GM19397 (cell line): ENCODE data around the gene ZNF346.

ENCODE experiments used
- ATAC-seq: cut with Tn5 transposase; IDR thresholded peaks from one replicate; pipeline ENCODE4 v1.9.1; 2021; ENCODE audit warnings: mild to moderate bottlenecking, moderate library complexity; ENCODE audit not compliant: unreplicated experiment

Gene ZNF346

DNA sequence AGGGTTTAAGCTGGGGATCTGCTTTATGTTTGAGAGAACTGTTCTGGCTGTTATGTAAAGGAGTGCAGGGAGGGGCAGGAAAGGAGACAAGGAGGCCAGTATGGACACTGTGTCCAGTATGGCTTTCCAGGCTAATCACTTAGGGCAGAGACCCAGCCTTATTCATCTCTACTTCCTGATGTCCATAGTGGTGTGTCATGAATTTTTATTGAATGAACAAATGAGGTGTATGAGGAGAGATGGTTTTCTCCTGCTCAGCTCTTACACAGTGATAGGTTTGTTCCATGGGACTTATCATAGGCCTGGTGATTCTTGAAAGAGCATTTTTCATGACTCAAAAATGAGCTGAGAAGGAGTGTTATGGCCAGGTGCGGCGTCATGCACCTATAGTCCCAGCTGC, 43.7 kb downstream of the ZNF346 start:
- ATAC-seq = no peak

DNA sequence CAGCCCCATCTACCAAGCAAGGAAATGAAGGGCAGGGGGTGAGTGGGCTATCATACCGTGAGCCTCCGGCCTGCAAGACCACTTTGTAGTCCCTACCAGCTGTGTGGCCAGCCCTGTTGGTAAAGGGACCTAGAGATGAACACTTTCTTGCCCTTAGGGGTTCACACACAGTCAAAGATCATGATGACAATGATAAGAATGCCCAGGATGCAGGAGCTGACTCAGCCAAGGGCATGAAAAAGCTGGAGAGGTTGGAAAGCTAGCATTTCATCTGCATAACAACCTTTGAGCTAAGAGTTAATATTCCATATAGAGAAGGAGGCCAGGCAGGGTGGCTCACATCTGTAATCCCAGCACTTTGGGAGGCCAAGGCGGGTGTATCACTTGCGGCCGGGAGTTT, 45.0 kb downstream of the ZNF346 start:
- no peak for ATAC-seq

DNA sequence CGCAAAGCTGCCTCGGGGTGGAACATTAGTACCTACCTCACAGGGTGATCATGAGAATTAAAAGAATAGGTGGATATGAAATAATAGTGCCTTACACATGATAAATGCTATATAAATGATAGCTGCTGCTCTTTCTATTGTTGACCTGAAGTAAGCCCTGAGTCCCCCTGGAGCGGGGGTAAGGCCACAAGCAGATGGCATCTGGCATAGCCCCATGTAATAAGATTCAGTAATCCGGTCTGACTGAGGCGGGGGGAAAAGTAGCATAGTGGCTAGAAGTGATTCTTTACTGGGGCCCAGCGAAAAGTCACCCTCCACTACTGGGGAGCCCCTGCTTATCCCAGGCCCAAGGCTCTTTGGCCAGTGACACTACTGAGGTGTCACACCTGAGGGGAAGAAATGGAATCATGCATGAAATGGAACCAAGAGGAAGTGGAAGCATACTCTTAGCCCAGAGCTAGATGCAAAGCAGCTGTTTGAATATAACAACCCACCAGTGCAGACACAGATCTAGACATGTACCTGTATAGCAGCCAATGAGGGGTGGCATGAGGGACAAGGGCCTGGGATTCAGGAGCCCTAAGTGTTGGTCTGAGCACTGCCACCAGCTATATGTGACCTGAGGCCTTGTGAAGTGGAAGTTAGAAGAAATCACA, 48.2 kb downstream of the ZNF346 start:
- no peak for ATAC-seq

DNA sequence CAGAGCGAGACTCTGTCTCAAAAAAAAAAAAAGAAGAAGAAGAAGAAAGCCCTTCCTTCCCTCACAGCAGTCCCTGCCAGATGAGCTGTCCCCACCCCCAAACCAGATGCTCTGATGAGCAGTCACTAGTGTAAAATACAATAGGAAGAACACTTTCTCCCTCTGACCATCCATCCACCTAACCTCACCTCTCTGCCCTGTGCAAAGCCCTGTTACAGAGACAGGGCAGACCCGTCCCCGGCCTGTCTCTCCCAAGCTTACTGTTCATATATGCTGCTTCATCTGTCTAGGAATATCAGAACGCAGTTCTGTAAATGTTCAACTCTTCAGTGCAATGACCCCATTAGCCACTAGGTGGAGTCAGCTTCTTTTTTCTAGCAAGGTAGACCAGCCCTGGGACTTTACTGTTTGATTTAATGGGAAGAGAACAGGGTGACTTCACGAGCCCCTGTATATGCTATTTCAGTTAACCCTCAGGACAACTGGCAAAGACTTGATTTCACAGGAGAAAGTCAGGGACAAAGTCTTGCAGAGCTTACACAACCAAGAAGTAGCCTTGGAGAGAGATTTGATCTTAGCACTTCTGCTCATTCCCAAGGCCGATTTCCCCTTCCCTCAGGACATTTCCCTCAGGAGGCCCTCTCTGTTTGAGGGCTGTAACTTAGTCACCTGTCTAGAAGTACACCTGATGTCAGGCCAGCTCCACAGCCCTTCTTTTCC, 49.3 kb downstream of the ZNF346 start:
- ATAC-seq = peak; percentile 50

DNA sequence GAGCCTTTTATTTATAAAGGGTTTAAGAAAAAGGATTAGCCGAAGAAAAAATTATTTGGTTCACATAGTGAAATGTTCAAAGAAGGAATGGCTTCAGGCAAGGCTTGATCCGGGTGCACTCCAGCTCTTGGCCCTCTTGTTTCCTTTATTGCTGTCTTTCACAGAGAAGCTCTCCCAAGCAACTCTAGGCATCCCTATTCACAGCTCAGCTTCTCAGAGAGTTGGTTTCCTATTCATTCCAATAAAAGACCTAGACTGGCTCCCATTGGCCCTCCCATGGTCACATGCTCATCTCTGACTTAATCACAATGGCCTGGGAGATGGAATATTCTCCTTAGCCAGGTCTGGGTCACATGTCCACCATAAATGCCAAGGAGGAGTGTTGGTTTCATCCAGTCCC, 54.8 kb downstream of the ZNF346 start:
- ATAC-seq = no peak

DNA sequence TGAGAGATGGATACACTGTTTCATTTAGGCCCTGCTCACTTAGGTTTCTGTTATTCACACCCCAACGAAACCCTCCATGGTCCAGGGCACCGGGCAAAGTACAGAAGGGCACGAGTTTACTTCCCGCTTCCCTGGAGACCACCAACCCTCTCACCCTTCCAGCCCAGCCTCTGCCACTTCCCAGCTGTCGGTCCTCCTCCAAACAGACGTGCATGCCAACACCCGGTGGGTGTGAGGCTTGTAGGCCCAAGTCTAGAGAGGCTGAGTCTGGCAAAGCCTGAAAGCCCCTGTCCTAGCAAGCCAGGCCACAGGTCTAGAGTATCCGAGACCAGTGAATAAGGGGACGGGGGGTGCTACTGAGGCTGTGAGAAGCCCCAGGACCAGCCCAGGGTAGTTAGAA, 57.1 kb downstream of the ZNF346 start:
- ATAC-seq = no peak

DNA sequence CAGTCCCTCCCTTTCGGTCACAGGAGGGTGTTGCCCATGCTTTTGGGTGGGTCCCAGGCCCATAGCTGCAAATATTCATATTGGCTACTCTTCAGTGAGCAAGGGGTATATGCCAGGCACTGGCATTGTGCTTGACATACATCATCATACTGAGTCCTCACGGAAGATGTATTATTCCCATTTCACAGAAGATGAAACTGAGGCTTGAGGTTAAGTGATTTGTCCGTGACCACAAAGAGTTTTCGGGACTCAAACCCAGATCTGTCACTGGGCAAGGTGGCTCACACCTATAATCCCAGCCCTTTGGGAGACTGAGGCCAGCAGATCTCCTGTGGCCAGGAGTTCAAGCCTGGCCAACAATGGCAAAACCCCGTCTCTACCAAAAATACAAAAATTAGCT, 57.8 kb downstream of the ZNF346 start:
- ATAC-seq = no peak

DNA sequence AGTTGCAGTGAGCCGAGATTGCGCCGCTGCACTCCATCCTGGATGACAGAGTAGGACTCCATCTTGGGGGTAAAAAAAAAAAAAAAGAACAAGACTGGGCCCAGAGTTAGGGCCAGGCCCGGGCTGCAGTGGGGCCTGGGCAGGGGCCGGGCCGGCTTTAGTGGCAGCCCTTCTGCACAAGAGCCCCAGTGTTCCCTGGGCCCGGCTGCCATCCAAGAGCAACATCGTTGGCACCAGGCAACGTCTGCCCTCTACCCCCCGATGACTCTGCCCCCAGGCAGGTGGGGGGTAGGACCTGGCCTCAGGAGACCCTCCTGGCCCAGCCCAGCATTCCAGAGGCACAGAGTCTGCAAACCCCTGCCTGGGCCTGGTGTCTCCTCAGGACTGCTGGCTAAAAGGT, 59.4 kb downstream of the ZNF346 start:
- ATAC-seq = no peak

DNA sequence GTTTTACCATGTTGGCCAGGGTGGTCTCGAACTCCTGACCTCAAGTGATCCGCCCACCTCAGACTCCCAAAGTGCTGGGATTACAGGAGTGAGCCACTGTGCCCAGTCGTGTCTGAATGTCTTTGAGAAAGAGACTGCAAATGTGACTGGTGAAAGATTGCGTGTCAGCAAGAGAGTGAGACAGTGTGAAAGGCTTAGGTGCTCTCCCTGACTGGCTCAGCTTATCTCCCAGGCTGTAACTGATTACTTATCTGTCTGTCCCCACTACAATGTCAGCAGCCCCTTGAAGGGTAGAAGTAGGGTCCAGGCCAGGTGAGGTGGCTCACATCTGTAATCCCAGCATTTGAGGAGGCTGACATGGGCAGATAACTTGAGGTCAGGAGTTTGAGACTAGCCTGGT, 60.9 kb downstream of the ZNF346 start:
- ATAC-seq = no peak

DNA sequence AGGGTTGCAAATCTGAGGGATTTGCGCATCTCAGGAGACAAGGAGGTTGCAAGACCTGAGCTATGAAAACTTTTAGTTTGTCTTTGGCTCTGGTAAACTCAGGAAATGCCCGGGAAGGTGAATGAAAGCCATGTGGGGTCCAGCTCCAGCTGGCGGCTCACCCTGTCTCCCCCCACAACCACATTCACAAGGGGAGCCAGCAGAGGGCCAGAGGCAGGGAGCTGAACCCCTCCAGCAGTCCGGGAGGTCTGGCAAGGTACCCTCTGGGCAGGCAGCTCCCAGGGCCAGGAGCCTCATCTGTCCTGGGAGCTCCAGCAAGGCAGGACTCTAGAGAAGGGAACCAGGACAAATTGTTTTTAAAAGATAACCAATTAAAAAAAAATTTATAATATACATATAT, 61.7 kb downstream of the ZNF346 start:
- ATAC-seq = no peak

DNA sequence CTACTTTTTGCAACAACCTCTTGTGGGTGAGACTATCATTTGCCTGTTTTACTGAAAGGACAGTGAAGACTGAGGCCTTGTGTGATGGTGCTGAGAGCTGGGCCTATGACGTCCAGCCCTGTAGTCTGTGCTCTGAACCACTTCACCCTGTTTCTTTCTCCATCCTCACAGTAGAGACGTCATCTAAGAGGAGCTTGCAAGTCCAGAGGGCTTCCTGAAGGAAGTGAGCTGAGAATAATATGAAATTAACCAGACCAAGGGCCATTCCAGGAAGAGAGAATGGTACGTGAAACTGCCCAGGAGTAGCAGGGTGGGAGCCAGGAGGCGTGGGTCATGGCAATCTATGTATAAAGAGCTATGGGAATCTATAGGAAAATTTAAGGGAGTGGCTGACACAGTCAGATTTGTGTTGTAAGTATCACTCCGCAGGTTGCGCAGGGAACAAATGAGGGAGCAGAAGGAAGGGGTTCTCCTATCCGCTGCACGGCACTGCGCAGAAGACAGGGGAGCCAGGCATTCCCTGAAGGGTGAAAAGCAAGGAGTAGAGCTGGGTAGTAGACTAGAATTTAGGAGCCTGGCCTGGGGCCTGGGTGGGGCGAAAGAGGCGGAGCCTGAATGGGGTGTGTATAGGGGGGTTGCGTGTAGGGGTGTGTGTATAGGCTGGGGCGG, 63.6 kb downstream of the ZNF346 start:
- ATAC-seq = no peak

DNA sequence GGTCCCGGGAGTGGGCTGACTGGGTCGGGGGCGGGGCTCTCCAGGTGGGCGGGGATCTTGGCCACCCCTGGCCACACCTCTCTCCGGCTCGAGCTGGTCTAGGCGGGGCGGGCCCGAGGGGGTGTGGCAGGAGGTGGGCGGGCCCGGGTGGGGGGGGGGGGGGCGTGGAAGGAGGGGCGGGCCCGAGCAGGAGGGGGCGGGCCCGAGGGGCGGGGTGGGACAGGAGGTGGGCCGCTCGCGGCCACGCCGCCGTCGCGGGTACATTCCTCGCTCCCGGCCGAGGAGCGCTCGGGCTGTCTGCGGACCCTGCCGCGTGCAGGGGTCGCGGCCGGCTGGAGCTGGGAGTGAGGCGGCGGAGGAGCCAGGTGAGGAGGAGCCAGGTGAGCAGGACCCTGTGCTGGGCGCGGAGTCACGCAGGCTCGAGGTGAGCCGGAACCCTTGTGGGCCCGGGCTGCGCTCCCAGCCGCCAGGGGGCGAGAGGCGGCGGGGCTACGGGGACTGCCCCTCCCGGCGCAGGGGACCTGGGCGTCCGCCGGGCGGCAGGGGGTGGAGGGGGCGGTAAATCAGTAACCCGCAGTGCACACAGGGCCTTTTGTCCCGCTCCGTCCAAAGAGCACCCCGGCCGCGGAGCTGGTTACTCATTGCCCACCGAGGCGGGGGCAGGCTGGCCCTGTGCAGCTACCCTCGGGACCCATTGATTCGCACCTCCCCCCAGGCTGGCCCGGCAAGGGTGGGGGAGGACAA, 64.3 kb downstream of the ZNF346 start, which contains the start of gene FGFR4:
Gene FGFR4, plus strand, starts transcription at position 262 of the 744 bp plus-strand sequence. CDS start 2,688 bp downstream, outside the sequence.
- ATAC-seq = peak; percentile 69

DNA sequence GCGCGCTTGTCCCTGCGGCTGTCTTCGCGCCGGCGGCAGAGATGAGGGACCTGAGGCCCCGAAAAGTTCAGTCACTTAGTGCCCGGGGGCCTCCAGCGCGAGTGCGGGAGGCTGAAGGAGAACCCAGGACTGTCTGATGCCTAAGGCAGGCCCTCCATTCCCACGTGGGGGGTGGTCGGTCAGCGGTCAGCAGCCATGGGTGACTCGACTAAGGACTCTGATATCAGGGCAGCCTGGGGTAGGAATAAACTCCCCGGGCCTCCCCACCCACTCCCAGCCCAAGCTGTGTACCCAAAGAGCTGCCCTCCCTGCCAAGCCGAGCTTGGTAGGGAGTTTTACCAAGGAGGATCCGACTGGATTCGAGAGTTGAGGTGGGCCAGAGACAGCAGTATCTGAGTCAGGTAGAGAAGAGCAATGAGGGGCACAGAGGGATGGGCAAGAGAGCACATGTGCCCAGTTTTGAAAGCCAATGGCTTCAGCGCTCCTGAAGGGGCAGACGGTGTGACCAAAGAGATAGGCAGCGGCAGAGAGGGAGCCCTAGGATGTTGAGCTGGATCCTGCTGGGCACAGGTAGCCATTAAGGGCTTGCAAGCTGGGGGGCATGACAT, 65.0 kb downstream of the ZNF346 start:
- ATAC-seq = no peak

DNA sequence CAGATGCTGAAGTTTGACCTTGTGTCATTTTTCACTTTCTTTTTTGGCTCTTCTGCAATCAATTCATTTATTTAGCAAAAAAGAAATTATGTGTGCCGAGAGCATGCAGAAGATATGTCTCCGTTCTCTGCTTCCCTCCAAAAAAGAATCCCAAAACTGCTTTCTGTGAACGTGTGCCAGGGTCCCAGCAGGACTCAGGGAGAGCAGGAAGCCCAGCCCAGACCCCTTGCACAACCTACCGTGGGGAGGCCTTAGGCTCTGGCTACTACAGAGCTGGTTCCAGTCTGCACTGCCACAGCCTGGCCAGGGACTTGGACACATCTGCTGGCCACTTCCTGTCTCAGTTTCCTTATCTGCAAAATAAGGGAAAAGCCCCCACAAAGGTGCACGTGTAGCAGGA, 66.6 kb downstream of the ZNF346 start:
- no peak for ATAC-seq

DNA sequence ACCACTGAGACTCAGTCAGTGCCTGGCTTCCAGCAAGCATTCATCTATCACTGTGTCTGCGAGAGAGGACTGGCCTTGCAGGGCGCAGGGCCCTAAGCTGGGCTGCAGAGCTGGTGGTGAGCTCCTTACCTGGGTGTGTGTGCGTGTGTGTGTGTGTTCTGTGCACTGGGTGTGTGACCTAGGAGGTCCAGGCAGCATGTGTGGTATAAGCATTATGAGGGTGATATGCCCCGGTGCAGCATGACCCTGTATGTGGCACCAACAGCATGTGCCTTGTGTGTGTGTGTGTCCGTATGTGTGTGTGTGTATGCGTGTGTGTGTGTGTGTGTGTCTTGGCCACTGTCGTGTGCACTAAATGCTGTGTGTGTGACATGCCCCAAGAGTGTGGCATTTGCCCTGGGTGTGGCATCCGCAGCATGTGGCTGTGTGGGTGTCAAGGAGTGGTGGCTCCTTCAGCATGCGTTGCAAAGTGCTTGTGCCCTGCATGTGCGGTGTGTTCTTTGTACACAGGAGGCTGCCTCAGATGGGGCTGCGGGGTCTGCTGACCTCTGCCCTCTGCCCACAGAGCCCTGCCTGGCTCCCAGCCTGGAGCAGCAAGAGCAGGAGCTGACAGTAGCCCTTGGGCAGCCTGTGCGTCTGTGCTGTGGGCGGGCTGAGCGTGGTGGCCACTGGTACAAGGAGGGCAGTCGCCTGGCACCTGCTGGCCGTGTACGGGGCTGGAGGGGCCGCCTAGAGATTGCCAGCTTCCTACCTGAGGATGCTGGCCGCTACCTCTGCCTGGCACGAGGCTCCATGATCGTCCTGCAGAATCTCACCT, 67.5 kb downstream of the ZNF346 start:
- no peak for ATAC-seq

DNA sequence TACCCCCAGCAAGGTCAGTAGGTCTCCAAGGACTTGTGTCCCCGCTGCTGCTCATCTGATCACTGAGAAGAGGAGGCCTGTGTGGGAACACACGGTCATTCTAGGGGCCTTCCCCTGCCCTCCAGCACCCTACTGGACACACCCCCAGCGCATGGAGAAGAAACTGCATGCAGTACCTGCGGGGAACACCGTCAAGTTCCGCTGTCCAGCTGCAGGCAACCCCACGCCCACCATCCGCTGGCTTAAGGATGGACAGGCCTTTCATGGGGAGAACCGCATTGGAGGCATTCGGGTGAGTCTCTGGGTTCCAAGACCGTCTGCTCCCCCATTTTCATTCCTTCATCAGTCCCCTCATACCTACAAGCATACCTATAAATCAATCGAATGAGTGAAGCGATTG, 68.3 kb downstream of the ZNF346 start:
- ATAC-seq = no peak

DNA sequence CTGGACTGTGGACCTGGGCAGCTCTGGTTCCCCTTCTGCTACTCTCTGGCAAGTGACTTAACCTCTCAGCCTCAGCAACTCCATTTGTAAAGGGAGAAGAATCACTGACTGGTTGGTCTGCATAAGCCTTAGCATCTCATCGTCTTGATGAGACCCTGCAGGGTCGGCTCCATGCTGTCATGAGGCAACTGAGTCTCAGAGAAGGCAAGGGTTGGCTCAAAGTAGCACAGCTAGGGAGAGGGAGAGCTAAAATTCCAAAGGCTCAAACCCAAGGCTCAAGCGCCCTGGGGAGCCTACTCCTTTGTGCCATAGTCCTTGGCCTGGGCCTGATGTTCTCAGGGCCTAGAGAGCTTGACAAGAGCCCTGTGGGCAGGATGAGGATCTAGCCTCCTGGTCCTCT, 68.7 kb downstream of the ZNF346 start:
- ATAC-seq = no peak

DNA sequence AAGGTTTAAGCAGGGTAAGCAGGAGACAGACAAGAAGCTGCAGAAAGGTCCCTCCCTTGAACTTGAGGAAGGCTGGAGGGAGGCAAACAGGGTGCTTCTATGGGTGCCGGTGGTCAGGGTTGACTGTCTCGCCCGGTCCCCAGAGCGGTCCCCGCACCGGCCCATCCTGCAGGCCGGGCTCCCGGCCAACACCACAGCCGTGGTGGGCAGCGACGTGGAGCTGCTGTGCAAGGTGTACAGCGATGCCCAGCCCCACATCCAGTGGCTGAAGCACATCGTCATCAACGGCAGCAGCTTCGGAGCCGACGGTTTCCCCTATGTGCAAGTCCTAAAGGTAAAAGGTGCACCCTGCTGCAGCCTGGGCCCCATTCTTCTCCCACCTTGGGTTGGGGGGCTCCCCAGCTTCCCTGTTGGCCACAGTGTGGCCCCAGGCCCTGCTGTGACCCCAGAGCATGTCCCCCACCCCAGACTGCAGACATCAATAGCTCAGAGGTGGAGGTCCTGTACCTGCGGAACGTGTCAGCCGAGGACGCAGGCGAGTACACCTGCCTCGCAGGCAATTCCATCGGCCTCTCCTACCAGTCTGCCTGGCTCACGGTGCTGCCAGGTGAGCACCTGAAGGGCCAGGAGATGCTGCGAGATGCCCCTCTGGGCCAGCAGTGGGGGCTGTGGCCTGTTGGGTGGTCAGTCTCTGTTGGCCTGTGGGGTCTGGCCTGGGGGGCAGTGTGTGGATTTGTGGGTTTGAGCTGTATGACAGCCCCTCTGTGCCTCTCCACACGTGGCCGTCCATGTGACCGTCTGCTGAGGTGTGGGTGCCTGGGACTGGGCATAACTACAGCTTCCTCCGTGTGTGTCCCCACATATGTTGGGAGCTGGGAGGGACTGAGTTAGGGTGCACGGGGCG, 69.9 kb downstream of the ZNF346 start:
- no peak for ATAC-seq

DNA sequence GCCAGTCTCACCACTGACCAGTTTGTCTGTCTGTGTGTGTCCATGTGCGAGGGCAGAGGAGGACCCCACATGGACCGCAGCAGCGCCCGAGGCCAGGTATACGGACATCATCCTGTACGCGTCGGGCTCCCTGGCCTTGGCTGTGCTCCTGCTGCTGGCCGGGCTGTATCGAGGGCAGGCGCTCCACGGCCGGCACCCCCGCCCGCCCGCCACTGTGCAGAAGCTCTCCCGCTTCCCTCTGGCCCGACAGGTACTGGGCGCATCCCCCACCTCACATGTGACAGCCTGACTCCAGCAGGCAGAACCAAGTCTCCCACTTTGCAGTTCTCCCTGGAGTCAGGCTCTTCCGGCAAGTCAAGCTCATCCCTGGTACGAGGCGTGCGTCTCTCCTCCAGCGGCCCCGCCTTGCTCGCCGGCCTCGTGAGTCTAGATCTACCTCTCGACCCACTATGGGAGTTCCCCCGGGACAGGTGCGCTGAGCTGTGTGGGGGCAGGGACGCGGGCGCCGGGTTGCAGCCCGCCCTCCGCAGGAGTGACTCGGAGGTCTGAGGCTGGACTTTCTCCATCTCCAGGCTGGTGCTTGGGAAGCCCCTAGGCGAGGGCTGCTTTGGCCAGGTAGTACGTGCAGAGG, 70.7 kb downstream of the ZNF346 start:
- no peak for ATAC-seq
